ENCODE results near the gene WDR64. TPM values are rescaled to one million over a fixed set of nuclear protein-coding genes. Genes with fewer than 3 reads are reported as not detected.

The WDR64 gene
- total RNA-seq, 1 donor from 2014 or later, result not detected

DNA sequence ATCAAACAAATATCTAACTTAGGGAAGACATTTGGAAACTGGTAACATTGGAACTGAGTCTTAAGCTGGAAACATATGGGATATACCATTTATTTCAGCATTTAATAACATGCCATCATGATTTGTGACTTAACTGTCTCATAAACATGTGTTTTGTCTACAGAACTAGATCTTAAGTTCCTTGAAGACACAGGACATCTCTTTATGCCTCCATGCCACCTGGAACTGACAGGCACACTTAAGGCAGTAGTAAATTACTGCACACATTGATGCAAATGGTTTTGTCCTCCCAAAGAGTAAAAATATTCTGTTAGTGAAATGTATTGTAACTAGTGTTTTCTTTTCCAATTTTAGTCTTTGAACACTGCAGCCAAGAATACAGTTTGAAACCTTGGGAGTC lies 194.3 kb downstream of the WDR64 start:
- H3K27ac Mint-ChIP-seq (ENCODE audit: unreplicated experiment), result no peak overlapping the region
- no peaks in the 10 kb centered on the region for H3K36me3 Mint-ChIP-seq (ENCODE audit: low read depth)
- H3K9me3 Mint-ChIP-seq, result no peaks in the 10 kb centered on the region
- H3K4me3 Mint-ChIP-seq, result peak overlapping the region; percentile 97
- TF ChIP-seq, protein P1, sequence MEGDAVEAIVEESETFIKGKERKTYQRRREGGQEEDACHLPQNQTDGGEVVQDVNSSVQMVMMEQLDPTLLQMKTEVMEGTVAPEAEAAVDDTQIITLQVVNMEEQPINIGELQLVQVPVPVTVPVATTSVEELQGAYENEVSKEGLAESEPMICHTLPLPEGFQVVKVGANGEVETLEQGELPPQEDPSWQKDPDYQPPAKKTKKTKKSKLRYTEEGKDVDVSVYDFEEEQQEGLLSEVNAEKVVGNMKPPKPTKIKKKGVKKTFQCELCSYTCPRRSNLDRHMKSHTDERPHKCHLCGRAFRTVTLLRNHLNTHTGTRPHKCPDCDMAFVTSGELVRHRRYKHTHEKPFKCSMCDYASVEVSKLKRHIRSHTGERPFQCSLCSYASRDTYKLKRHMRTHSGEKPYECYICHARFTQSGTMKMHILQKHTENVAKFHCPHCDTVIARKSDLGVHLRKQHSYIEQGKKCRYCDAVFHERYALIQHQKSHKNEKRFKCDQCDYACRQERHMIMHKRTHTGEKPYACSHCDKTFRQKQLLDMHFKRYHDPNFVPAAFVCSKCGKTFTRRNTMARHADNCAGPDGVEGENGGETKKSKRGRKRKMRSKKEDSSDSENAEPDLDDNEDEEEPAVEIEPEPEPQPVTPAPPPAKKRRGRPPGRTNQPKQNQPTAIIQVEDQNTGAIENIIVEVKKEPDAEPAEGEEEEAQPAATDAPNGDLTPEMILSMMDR (conservative IDR thresholded peaks at IDR 0.05), result no peak
- H3K27me3 Mint-ChIP-seq (ENCODE audit: low read depth), result peaks cover 14% of the 10 kb centered on the region
- H3K4me1 Mint-ChIP-seq, result peaks cover 27% of the 10 kb centered on the region
- no peak for DNase-seq (ENCODE audit: low read depth, low spot score)

DNA sequence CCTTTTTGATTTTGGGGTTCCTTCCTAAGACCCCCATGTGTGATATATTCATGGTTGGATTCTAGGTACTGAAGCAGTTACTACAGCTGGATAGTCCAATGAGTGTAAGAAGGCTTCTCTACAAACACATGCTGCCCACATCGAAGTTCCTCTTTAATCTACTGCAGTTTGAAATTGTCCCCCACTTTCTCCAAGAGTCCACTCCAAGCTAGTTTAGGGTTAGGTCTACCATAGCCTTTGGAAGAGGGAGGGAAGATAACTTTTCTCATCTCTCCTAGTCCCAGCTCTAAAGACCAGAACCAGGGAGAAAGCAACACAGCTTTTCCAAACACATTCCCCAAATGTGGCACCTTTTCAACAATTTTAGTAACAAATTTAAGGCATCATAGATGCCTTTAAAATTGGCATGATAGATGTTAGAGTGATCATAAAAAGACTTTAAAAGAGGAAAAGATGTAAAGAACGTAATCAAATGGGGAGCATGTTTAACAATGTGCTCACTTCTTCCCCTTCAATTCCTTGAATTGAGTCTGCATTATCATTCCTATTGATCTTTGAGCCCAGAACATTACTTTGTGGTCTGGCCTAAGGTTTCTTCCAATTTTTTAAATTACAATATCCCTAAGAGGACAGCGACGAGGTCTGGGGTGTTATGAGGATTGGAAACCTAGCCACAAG lies 194.9 kb downstream of the WDR64 start:
- Mint-ChIP-seq H3K36me3 (ENCODE audit: low read depth) (no peaks in the 10 kb centered on the region), H3K4me3 (peak overlapping the region; percentile 97), H3K27me3 (ENCODE audit: low read depth) (peaks cover 14% of the 10 kb centered on the region), H3K9me3 (no peaks in the 10 kb centered on the region), H3K27ac (ENCODE audit: unreplicated experiment) (no peak overlapping the region), H3K4me1 (peaks cover 27% of the 10 kb centered on the region)
- DNase-seq (ENCODE audit: low read depth, low spot score), result no peak
- TF ChIP-seq, protein P1 (conservative IDR thresholded peaks at IDR 0.05), result no peak

DNA sequence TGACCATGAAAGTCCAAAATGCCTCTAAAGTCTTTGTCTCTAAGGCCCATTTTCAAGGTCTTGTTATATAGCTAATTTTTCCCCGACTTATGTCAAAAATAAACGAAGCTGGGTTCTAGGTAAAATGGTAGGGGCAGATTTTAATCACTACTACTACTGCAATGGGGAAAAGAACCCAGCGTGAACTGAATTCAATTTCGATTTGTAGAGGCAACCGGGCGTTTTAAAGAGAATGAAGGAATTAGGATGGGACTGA lies 195.4 kb downstream of the WDR64 start:
- peak overlapping the region; percentile 99 for H3K27ac Mint-ChIP-seq (ENCODE audit: unreplicated experiment)
- TF ChIP-seq, protein P1 (conservative IDR thresholded peaks at IDR 0.05), result no peak
- peak overlapping the region; percentile 97 for H3K4me3 Mint-ChIP-seq
- H3K27me3 Mint-ChIP-seq (ENCODE audit: low read depth), result peaks cover 13% of the 10 kb centered on the region
- no peaks in the 10 kb centered on the region for H3K36me3 Mint-ChIP-seq (ENCODE audit: low read depth)
- H3K9me3 Mint-ChIP-seq, result no peaks in the 10 kb centered on the region
- no peak for DNase-seq (ENCODE audit: low read depth, low spot score)
- H3K4me1 Mint-ChIP-seq, result peaks cover 27% of the 10 kb centered on the region

DNA sequence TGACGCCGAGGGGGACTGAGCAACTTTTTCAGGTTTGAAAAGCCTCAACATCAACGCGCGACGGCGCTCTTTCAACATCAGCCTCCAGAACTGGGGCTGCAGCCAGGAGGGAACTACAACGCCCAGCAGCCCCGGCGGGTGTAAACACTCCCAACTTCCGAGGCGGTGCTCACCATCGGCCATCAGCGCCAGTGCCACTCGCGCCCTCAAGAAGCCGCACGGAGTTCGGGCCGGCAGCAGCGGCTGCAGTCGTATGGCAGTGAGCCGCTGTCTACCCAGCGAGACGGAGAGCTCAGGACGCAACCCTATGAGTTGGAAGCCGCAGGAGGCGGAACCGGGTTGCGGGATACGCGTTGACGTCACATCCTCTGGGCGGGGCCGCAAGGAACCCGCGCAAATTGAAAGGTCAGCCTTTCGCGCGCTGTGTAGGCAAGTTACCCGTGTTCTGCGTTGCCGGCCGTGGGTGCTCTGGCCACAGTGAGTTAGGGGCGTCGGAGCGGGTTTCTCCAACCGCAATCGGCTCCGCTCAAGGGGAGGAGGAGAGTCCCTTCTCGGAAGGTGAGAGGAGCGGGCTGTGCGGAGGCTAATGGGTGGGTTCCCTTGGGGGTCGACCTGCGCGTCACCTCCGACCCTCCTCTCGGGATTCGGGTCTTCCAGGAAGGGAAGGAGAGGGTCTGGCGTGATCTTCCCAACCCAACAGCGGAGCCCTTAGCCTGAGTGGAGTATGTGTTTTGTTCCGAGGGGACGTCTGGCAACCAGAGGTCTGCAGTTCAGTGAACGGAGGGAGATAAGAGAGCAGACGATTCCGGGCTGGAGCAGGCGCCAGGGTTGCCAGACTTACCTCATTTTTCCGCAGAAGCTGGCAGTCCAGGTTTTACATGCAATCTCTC lies 196.0 kb downstream of the WDR64 start, which contains the start of gene EXO1:
Gene EXO1, plus strand, starts transcription at position 409 of the 890 bp plus-strand sequence. CDS start 2,222 bp downstream, outside the sequence.
- Mint-ChIP-seq H3K9me3 (no peaks in the 10 kb centered on the region), H3K36me3 (ENCODE audit: low read depth) (no peaks in the 10 kb centered on the region), H3K27ac (ENCODE audit: unreplicated experiment) (peak within 1 kb of the TSS; percentile 99), H3K4me3 (peak within 1 kb of the TSS; percentile 97), H3K4me1 (peaks cover 27% of the 10 kb centered on the region), H3K27me3 (ENCODE audit: low read depth) (peaks cover 10% of the 10 kb centered on the region)
- TF ChIP-seq, protein P1 (conservative IDR thresholded peaks at IDR 0.05), result no peak
- DNase-seq (ENCODE audit: low read depth, low spot score), result peak; percentile 78

DNA sequence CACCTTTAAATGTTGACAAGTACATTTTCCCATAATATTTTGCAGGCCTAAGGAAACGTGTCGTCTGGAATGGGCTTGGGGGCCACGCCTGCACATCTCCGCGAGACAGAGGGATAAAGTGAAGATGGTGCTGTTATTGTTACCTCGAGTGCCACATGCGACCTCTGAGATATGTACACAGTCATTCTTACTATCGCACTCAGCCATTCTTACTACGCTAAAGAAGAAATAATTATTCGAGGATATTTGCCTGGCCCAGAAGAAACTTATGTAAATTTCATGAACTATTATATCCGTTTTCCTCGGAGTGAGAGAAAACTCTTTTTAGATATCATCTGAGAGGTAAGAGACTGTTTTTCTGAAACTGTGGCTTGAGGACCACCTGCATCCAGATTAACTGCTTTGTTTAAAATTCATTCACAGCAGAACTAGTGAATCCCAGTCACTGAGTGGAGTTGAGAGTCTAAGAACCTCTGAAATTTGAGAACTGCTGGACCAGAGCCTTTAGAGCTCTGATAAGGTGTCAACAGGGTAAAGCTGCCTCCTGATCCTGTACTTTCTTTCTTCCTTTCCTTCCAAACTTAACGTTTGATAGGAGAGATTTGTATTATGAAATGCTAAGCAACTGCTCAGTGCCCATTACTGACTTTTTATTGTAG lies 196.7 kb downstream of the WDR64 start:
- H3K9me3 Mint-ChIP-seq, result no peaks in the 10 kb centered on the region
- H3K27ac Mint-ChIP-seq (ENCODE audit: unreplicated experiment), result peak overlapping the region; percentile 99
- DNase-seq (ENCODE audit: low read depth, low spot score), result no peak
- peaks cover 4% of the 10 kb centered on the region for H3K27me3 Mint-ChIP-seq (ENCODE audit: low read depth)
- peaks cover 7% of the 10 kb centered on the region for H3K36me3 Mint-ChIP-seq (ENCODE audit: low read depth)
- TF ChIP-seq, protein P1 (conservative IDR thresholded peaks at IDR 0.05), result no peak
- peaks cover 27% of the 10 kb centered on the region for H3K4me1 Mint-ChIP-seq
- H3K4me3 Mint-ChIP-seq, result peak overlapping the region; percentile 97

All from neural crest cell (in vitro differentiated cells).